NB4 (cell line): ENCODE results near the gene HNRNPK.

ENCODE experiments used
- CTCF ChIP-seq: IDR thresholded peaks from one replicate; pipeline ENCODE4 v1.5.1; 2012; ENCODE audit warnings: low read depth, low read length
- MYC ChIP-seq: IDR thresholded peaks from 2 replicates; pipeline ENCODE4 v1.6.1; 2011; ENCODE audit warnings: low read depth, low read length
- POLR2A ChIP-seq: IDR thresholded peaks from 2 replicates; pipeline ENCODE4 v1.6.1; 2011; ENCODE audit warnings: mild to moderate bottlenecking; ENCODE audit not compliant: insufficient read length; ENCODE audit errors: extremely low read depth

- no peak for TF ChIP-seq POLR2A
- no peak for TF ChIP-seq CTCF
- TF ChIP-seq MYC, result no peak
Measured at GRCh38 chr9:84024041-84024575, 44.1 kb upstream of the HNRNPK start.
